NCI-H2196 treated with DMSO at 0.1 percent for 48 hours (cell line): ENCODE results near the gene KLHL2.

Source experiments
- DNase-seq: peaks from one replicate; lab custom pipeline; 2025; ENCODE audit not compliant: unreplicated experiment; lab: John Stamatoyannopoulos, UW

The KLHL2 gene

GRCh38 chr4:165360985-165361670 is 153.8 kb downstream of the KLHL2 start:
- DNase-seq: no peak

- DNase-seq: no peak
Measured at GRCh38 chr4:165361810-165362209, 154.4 kb downstream of the KLHL2 start.

GRCh38 chr4:165364452-165365080 is 157.2 kb downstream of the KLHL2 start:
- no peak for DNase-seq

GRCh38 chr4:165367040-165367439 is 159.7 kb downstream of the KLHL2 start:
- DNase-seq: no peak

GRCh38 chr4:165368114-165368513 is 160.8 kb downstream of the KLHL2 start:
- no peak for DNase-seq

GRCh38 chr4:165368567-165368966 is 161.2 kb downstream of the KLHL2 start:
- no peak for DNase-seq

- DNase-seq: no peak
Measured at GRCh38 chr4:165369522-165369921, 162.2 kb downstream of the KLHL2 start.

- DNase-seq: no peak
Measured at GRCh38 chr4:165370530-165370929, 163.2 kb downstream of the KLHL2 start.
